HG03442 (cell line): ENCODE measurements around the gene SLC1A7.

Experiments
- ATAC-seq: cut with Tn5 transposase; IDR thresholded peaks from one replicate; pipeline ENCODE4 v1.9.1; 2021; ENCODE audit warnings: mild to moderate bottlenecking, moderate library complexity; ENCODE audit not compliant: unreplicated experiment

SLC1A7 gene

DNA sequence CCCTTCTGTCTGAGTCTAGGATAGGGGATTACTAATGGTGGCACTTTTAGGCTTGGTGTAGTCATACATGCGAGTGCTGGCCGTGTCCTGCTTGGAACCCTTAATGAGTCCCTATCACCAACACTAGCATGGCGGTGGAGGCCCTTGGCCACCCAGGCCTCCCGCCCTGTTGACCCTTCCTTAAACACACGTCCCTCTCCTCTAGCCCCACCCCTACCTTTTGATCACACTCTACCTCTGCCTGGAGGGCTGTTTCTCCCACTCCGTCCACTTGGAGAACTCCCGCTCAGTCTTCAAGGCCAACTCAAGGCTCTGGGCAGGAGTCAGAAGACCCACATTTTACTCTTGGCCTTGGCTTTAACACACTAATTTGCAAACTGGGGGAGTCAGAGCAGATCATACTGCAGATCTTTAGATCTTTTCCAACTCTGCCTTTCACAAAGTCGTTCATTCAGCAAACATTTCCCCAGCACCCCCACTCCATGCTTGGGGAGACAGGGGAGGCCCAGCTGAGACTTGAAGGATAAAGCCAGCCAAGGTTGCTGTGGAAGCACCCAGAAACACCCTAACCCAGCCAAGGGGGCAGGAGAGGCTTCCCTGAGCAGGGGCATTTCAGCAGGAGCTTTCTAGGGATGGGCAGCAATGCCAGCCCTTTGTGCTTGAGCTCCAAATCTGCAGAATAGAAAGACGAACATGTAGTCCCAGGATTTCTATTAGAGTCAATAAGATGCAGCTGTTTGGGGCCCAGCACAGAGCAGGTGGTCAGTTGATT lies 78.5 kb downstream of the SLC1A7 start:
- ATAC-seq = no peak

DNA sequence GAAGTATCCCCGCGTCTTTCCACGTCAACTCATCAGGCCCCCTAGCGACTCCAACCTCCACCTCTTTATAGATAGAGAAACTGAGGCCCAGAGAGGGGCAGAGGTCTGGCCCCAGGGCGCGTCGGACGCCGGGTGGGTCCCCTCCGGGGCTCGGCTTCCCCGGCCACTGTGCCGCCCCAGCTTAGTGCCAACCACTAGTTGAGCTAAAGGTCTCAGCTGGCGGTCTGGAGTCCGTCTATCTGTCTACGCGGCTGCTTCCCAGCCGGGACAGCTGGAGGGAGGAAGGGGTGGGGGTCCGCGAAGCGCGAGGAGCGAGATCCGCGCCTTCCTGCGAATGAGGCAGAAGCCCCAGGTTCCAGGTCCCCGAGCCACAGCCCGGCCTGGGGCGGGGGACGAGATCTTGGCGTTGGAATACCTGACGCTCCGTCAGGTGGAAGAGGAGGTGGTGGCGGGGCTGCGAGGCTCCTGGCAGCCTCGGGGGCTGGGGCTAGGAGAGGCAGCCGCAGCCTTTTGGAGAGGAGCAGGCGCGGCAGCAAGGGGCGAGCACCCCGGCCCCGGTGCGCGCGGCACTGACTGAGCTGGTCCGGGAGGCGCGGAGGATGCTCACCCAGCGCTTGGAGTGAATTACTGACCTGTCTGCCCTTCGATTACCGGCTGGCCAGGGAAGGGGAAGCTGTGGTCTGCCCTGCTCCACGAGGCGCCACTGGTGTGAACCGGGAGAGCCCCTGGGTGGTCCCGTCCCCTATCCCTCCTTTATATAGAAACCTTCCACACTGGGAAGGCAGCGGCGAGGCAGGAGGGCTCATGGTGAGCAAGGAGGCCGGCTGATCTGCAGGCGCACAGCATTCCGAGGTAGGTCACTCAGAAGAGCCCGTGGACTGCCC lies 79.5 kb downstream of the SLC1A7 start:
- no peak for ATAC-seq

DNA sequence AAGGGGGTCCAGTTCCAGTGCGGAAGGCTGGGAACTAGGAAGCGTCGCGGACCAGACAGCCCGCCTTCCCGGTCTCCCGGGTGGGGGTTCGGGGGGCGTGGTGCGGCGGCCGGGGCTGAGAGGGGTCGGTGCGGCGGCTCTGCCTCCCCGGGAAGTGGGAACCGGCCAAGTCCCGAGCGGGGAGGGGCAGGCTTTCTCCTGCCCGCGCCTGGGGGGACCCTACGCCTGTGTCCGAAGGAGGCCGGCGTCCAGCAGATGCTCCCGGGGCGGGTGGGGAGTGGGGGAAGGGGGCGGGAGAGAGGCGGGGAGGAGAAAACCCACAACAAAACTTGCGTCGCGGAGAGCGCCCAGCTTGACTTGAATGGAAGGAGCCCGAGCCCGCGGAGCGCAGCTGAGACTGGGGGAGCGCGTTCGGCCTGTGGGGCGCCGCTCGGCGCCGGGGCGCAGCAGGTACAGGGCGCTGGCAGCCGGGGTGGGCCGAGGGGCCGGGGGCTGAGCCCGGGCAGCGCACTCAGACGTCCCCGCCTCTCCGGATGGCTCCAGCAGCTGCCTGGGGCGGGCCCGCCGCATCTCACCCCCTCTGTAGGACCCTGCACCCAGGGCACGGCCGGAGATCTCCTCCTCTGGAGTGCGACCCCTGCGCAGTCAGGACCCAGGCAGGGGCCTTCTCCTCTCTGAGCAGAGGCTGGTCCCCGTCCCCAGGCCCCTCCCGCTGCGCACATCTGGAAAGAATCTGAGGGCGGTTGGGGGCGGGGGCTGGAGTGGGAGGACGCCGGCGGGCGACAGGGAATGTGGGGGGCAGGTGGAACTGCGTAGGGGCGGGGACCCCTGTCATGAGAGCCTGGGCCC lies 80.4 kb downstream of the SLC1A7 start, which contains the start of gene PODN:
Gene PODN, plus strand, starts transcription at position 355 of the 849 bp plus-strand sequence. CDS start 7,643 bp downstream, outside the sequence.
- no peak for ATAC-seq

DNA sequence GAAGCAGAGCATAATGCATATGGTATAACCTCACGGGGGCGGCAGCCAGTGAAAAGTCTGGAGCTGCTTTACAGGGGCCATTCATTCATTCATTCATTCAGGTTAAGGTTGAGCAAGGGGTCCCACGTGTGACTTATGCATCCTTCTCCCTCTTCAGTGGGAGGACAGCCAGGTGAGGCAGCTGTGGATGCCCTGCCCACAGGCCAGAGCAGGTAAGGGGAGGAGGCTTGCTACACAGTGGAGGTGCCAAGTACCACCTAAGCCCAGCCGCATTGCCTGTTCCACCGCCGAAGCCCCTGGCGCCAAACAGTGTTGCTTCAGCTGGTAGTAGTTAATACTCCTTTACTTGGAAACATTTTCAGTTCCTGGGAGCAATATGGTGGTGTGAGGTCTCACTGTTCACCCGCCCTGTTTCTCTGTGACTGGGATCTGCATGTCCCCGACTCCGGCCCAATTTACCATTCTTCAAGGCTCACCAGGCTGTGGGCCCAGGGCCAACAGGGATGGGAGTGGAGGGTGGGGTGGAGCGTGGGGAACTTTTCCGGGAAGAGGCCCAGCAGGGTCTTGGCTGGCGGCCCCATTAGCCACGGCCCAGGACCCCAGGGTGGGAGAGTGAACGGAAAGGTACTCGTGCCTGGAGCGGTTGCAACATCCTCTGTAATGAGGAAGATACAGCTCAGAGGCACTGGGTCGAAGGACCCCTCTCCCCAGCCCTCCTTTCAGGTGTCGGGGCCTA lies 81.1 kb downstream of the SLC1A7 start:
- ATAC-seq = no peak

DNA sequence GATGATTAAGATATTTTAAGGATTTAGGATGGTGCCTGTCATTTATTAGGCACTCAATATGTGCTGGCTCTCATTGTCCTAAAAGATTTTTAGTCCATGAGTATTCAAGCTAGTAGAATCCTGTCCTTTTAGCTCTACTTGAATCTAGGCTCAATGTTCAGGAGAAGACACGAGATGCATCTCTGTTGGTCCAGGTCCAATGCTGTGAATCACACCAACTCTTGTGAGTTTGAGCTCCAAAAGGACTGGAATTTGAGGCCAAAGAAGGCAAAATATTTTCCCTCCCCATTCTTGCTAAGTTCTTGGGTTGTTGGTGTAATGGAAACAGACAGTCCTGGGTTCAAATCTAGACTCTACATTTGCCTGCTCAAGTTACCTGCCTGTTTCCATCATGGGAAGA lies 81.9 kb downstream of the SLC1A7 start:
- ATAC-seq = no peak

DNA sequence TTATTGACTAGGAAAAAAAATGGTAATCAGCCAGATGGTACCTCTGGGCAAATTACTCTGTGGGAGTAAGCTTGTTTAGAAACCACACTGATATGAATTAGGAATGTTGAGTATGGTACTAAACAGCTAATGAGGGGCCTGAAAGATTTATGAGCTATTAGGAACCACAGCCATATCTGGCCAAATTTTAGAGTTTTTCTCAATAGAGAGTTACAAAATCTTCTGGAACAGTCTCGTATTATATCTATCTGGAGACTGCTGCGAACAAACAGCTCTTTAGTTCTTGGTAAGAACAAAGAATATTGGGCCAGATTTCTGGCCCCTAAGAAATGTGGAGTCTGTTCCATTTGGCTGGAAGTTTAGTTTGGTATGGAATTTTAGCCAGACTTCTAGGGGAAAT lies 85.3 kb downstream of the SLC1A7 start:
- ATAC-seq = no peak

DNA sequence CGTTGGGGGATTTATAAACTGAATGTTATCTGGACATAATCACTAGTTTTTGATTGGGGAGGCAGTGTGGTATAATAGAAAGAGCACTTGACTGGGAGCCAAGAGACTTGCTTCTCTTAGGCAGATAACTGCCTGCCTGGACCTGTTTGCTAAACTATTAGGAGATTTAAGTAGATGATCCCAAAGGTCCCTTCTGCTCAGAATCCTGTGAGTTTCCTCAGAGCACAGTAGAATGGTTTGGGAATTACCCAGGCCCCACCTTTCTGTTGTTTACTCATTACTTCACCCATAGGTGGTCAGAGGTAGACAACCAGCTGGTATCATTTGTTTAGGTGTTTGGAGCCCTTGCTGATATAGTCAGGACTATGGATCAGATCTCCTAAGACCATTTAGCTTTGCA lies 90.8 kb downstream of the SLC1A7 start:
- ATAC-seq = no peak

DNA sequence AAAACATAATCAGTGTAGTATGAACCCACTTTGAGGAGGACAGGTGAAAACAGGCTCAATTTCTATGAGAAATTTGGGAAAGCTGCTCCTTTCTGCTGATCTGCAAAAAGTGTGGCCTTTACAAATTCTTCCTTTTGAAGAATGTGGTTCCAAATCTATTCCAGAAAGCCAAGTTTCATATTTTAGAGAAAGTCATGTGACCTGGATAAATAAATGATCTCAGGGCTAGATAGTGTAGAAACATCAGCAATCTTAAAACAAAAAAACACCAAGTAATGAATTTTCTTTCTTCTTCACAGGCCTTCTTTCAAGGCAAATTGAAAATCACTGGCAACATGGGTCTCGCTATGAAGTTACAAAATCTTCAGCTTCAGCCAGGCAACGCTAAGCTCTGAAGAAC lies 92.1 kb downstream of the SLC1A7 start:
- ATAC-seq = no peak

DNA sequence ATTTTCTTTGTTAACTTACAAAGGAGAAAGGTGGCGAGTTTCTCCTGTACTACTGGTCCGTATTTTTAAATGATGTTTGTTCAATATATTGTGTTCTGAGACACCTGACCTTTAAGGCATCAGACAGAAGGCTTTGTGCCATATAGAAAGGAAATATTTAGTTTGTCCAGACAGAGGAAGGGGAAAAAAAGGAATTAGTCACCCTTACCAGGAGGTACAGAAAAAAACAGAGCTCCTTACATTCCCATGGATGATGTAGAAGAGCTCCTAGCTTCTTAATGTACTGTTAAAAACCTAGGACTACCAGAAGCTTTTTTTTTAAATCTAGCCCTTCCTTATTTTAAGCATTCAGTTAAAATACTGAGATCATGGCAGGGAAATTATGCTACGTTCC lies 92.9 kb downstream of the SLC1A7 start:
- no peak for ATAC-seq

DNA sequence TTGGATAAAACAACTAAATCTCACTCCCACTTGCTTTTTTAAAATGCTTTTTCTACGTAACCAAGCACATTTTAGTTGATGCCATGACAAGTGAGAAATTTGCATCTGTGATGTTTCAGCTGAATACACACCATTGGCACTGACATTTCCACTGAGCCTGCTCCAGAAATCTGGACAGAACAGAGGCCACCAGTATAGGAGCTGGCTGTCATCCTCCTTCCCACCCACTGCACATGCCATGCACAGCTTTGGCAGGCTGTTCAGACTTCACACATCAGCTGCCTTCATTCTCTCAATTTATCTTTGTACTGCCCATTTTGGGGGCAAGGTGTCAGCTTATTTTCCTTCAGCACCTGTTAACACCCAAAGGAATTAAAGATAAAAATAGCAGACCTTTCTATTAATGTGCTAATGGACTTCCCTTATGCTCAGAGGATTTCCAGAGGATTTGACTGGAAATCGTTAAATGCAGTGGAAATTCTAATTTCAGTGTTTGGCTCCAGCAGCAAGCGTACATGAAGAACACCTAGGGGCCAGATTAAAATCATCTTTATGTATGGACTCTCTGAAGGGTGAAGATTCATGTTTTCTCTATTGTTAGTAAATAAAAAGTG lies 93.4 kb downstream of the SLC1A7 start:
- no peak for ATAC-seq

DNA sequence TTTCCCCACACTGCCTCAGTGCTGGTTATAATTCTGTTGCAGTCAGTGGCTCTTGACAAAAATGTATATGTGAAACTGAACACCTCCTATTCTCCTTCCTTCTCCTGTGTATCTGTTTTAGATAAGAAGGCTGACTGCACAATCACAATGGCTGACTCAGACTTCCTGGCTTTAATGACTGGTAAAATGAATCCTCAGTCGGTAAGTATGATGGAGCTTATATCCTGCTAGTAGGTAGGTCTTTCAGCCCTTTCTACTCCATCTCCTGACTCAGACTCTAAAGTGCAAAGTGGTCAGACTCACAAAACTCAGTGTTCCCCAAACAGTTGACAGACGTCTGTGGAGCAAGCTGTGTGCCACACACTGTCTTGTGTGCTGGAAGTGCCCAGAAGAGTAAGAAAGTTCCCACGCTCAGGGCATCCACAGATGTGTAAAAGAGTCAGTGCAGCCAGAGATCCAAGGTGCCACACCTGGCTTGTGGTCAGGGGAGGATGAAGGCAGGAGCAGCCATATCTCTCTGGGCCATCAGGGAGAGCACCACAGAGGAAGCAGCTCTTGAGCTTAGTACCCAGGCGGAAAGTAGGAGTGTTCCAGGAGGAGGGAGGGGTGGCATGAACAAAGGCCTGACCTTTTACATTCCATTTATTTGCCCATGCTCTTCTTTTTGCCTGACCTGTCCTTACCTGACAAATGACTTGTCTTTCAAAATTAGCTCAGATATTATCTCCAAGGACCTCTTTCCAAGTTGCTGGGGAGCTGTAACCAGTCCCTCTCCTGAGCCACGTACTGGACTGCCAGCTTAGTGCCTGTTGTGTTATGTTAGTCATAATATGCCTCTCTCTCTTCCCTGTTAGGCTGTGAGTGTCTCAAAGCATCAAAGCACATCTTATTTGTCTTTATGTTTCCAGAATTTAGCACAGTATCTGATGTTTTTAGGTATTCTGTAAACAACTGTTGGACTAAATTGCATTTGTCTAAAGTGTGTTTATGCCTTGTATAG lies 94.4 kb downstream of the SLC1A7 start:
- no peak for ATAC-seq

DNA sequence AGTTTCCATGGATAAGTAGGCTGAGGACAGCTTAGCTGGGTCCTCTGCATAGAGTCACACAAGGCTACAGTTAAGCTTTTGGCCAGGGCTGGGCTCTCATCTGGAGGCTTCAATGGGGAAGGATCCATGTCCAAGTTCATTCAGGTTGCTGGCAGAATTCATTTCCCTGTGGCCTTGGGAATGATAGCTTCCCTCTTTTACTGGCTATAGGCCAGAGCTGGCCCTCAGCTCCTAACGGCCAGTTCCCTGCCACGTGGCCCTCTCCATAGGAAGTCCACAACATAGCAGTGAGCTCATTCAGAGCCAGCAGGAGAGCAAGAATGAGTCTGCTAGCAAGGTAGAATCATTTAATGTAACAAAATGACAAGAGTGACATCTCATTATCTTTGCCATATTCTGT lies 95.5 kb downstream of the SLC1A7 start:
- no peak for ATAC-seq

DNA sequence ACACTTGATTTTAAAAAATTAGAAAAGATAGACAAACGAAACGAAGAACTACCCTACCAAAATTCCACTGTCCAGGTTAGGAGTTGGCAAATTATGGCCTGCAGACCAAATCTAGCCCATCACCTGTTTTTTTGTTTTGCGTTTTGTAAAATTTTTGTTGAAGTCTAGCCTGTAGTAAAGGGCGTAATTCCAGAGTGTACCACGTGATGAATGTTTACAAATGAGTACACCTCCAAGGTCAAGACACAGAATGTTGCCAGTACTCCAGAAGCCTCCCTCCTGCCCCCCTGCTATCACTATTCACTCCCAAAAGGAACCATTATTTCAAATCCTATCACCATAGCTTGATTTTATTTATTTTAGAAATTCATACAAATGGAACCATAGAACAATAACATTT lies 97.5 kb downstream of the SLC1A7 start:
- ATAC-seq = no peak

DNA sequence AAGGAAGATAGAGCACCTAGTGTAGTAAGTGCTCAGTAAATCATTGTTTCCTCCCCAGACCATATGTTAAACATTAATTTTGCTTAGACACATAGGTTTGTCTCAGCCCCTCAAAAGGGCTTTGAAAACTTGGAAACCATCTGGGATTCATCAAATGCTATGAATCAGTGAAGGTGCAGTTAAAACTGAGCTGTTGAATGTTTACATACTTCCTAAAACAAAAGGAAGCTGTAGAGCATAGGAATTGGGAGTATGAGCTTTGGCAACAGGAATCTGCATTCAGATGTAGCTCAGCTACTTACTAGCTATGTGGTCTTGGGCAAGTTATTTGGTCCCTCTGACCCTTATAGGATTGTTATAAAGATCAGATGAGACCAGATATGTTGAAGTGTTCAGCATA lies 99.2 kb downstream of the SLC1A7 start:
- no peak for ATAC-seq

DNA sequence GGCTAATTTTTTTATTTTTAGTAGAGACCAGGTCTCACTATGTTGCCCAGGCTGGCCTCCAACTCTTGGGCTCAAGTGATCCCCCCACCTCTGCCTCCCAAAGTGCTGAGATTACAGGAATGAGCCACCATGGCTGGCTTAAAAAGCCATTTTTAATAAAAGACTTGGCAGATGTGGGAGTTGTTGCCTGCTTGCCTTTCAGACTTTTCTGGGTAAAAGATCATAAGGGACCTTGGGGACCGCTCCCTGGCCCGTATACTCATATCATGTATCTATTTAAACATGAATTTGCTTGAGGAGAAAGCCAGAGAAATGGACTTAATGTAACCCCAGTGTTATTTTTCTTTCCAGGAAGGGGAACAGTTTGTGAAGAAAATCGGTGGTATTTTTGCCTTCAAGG lies 103.9 kb downstream of the SLC1A7 start:
- no peak for ATAC-seq
